K562 (cell line): ENCODE results near the gene MTMR10.

Source experiments
- ARNT ChIP-seq, 2 experiments: fragments of 450-650 bp; IDR thresholded peaks; 2 replicates each; pipeline ENCODE4 v1.6.1; 2016; ENCODE audit warnings: mild to moderate bottlenecking in 1 of 2
- CTCF ChIP-seq, 3 experiments: IDR thresholded peaks in 2 of 3; conservative IDR thresholded peaks in 1 of 3; 2 replicates each; pipeline ENCODE4 v1.5.1; 2011 to 2012; ENCODE audit warnings: low read length in 3 of 3, mild to moderate bottlenecking in 3 of 3, control low read depth in 2 of 3, improper control_type of control experiment in 1 of 3, inconsistent platforms in 1 of 3, low read depth in 1 of 3, mixed read lengths in 1 of 3, moderate library complexity in 1 of 3; ENCODE audit not compliant: insufficient read depth in 2 of 3
- FOXP4 ChIP-seq: sonication (generic); formaldehyde crosslinking; IDR thresholded peaks from 2 replicates; pipeline ENCODE4 v1.8.0; 2022; ENCODE audit warnings: mild to moderate bottlenecking, missing genetic modification reagents, borderline replicate concordance
- NR1H2 ChIP-seq: sonication (generic); formaldehyde crosslinking; IDR thresholded peaks from 2 replicates; pipeline ENCODE4 v1.4.0; 2020; ENCODE audit warnings: mild to moderate bottlenecking, missing genetic modification reagents
- ZNF41 ChIP-seq: fragments of 250-450 bp; sonication (Bioruptor Pico); conservative IDR thresholded peaks from 2 replicates; pipeline ENCODE4 v1.4.0; 2020; ENCODE audit warnings: mild to moderate bottlenecking
- ZNF561 ChIP-seq: fragments of 450-650 bp; formaldehyde crosslinking; conservative IDR thresholded peaks from 2 replicates; pipeline ENCODE4 v1.4.0; 2020; ENCODE audit warnings: mild to moderate bottlenecking, moderate library complexity

DNA sequence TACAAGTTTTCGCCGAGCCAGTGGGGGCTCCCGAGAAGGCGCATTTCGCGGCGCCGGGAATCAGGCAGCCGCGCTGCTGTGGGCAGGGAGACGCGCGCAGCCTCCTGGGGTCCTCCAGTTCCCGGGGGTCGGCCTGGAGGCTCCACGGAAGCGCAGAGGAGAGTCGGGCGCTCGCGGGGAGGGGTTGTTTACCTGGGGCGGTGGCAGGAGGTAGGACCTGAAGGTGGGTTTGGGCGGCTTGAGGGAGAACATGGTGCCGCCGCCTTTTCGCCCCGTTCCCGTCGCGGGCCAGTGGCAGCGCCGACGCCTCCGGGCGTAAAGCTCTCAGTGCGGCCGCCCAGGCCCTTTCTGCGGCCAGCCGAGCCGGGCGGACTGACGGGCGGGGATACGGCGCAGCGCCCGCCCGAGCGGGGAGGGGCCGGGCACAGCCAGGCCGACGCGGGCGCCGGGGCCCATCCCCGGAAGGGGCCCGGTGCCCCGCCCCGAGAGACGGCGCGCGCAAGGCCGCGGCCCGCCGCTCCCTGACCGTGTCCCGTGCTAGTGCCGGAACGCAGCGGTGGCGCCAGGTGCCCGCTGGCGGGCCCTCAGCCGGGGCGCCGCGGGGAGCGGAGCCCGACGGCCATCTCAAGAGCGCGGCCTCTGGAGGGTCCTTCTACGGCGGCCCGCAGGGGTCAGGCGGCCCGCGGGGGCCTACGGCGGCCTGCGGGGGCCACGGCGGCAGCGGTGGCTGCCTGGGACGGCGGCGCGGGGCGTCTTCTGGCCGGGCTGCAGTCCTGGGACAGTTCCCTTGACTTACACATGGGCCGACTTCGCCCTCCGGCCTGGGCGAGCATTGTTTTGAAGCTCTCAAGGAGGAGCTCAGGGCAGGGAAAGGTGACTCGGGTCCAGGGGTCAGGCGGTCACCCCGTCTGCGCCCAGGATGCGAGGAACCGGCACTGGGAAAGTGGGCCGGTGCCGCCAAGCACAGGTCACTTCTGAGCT, at the start of gene MTMR10:
- no peak for TF ChIP-seq CTCF (IDR thresholded peaks at IDR 0.05 in 2 of 3, conservative IDR thresholded peaks at IDR 0.05 in 1 of 3; ENCODE audit: insufficient read depth in 2 of 3, low read depth in 1 of 3, low read length in 3 of 3)
- no peak for TF ChIP-seq ARNT (IDR thresholded peaks at IDR 0.05)
- TF ChIP-seq ZNF561: no peak
- TF ChIP-seq ZNF41: no peak
- TF ChIP-seq NR1H2 (CRISPR knock-in tag): no peak
- no peak for TF ChIP-seq FOXP4
